Measurements from ENCODE around the gene INHBA. TPM values are rescaled to one million over a fixed set of nuclear protein-coding genes. Genes with fewer than 3 reads are reported as not detected.
A peak's percentile ranks its signal among the peaks of the same experiment; 100 is the strongest.

INHBA gene
- total and polyA plus RNA-seq, 2 experiments from 2014 or later: 0.94 to 1.3 TPM

- Histone ChIP-seq H3K27me3 (ENCODE audit: insufficient read depth) (no peaks in the 10 kb centered on the region), H3K4me1 (ENCODE audit: insufficient read depth) (no peaks in the 10 kb centered on the region), H2AFZ (no peak overlapping the region), H3K4me3 (no peak overlapping the region), H3K27ac (ENCODE audit: low read depth) (no peak overlapping the region), H3F3A (replicated peaks; ENCODE audit: low read depth) (no peaks in the 10 kb centered on the region), H3K4me2 (no peak overlapping the region), H4K20me1 (replicated peaks; ENCODE audit: insufficient read depth) (no peaks in the 10 kb centered on the region), H3K79me2 (replicated peaks; ENCODE audit: insufficient read depth) (no peaks in the 10 kb centered on the region), H3K9me2 (ENCODE audit: insufficient read depth) (no peaks in the 10 kb centered on the region; the same call in 1 of the 2 replicates), H3K36me3 (ENCODE audit: insufficient read depth) (no peaks in the 10 kb centered on the region)
- Mint-ChIP-seq H3K4me1 (peaks cover 6% of the 10 kb centered on the region; the same call in 2 of the 3 replicates), H3K27ac (no peak overlapping the region; the same call in 1 of the 2 replicates), H3K4me3 (no peak overlapping the region), H3K9me3 (no peaks in the 10 kb centered on the region), H3K36me3 (ENCODE audit: low read depth) (no peaks in the 10 kb centered on the region), H3K27me3 (ENCODE audit: insufficient read depth, low read depth, poor library complexity) (peaks cover 5% of the 10 kb centered on the region)
- TF ChIP-seq CTCF (conservative IDR thresholded peaks at IDR 0.05; ENCODE audit: low read depth in 2 of 2) (no peak), REST (IDR thresholded peaks at IDR 0.05; ENCODE audit: unreplicated experiment) (no peak), ZNF462 (CRISPR knock-in tag; IDR thresholded peaks at IDR 0.05) (no peak), EZH2phosphoT487 (IDR thresholded peaks at IDR 0.05; ENCODE audit: unreplicated experiment) (no peak), POLR2AphosphoS5 (IDR thresholded peaks at IDR 0.05; ENCODE audit: low read depth) (no peak), EZH2 (IDR thresholded peaks at IDR 0.05; ENCODE audit: low read depth, unreplicated experiment) (no peak), NANOG (IDR thresholded peaks at IDR 0.05; ENCODE audit: borderline replicate concordance) (no peak), JUNB (IDR thresholded peaks at IDR 0.05; ENCODE audit: unreplicated experiment) (no peak), ZNF331 (CRISPR knock-in tag; IDR thresholded peaks at IDR 0.05; ENCODE audit: low read depth) (no peak), STAT1 (IDR thresholded peaks at IDR 0.05; ENCODE audit: unreplicated experiment) (no peak), CREB1 (CRISPR knock-in tag; IDR thresholded peaks at IDR 0.05; ENCODE audit: low read depth) (no peak)
- ATAC-seq: no peak
- peak; percentile 6 for DNase-seq (ENCODE audit: low spot score)
These were observed 30.0 kb upstream of the INHBA start for GRCh38 chr7:41732843-41733306.
